Activated CD8-positive, alpha-beta memory T cell treated with anti-CD3 and anti-CD28 coated beads for 36 hours (primary cell): Measurements from ENCODE around the gene ACVR1. TPM values are rescaled to one million over a fixed set of nuclear protein-coding genes. Genes with fewer than 3 reads are reported as not detected.

ENCODE experiments used
- CTCF ChIA-PET: fragments of 350-600 bp; sonication (Branson Sonifier 250); formaldehyde crosslinking; loops from one replicate; lab custom pipeline; 2021; ENCODE audit warnings: antibody characterized with exemption; lab: Charles Lee
- POLR2A ChIA-PET: fragments of 350-600 bp; sonication (Branson Sonifier 250); formaldehyde crosslinking; loops from one replicate; lab custom pipeline; 2021; ENCODE audit warnings: antibody characterized with exemption; lab: Charles Lee
- total RNA-seq, 2 experiments: library from RNA; stranded (reverse); gene quantifications; one replicate each; pipeline ENCODE4 v1.2.3, GENCODE V29; 2021

The ACVR1 gene
- total RNA-seq, 2 experiments from 2014 or later: 12.7 to 13.8 TPM

DNA sequence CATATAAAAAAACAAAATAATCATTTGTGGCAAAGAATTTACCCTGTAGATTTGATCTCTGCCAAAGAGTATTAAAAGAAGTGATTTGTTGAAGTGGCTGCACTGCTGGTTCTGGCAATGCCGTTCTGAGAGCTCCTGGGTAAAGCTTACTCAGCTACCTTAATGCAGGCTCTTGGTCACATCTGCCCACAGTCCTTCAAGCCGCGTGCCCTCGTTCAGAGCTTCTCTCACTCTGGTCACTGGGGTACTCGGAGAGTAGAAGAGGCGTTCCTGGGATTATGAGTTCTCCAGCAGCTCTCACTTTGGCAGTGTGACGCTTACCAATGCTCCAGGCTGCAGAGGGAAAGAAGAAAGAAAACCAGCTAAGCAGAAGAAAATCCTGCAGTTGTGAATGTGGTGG lies 57.9 kb downstream of the ACVR1 start:
- CTCF ChIA-PET: interaction anchor here (0.7 kb wide), 2 partner anchors 304 to 387 kb away, joined by 3 read pairs; no protein-coding TSS in a partner anchor
- POLR2A ChIA-PET: interaction anchor here (0.7 kb wide), 1 partner anchor 1787 kb away, joined by 5 read pairs; no protein-coding TSS in a partner anchor

DNA sequence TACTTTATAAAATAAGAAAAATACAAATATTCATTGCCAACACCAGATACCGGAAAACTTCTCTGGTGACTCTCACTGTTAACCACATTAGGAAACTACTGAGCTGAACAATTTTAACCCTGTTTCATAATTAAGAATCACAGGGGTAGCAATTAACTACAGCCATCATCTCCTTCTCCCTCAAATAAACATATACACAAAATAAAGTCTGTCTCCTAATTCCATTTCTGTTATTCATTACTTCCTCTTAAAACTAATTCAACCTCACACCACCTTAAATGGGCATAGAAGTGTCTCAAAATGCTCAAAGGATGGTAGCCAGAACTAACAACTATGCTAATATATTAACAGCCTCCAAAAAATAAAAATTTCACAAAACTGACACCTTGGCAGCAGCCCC lies 60.7 kb downstream of the ACVR1 start:
- CTCF ChIA-PET: no interaction called here

DNA sequence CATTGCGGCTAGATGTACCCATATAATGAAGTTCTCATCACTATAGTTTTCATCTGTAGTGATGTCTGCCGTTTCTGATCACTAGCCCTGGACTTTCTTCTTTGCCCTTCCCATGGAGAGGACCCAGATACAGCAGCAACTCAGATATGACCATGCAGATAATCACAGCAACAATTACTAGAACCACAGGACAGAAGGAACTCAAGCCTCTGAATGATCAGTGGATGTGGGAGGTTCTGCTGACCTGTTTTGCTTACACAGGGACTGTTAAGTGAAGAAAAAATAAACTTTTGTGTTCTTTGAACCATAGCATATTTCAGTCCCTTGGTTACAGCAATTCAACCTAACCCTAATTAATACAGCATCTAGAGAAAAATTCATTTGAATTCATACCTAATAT lies 62.7 kb downstream of the ACVR1 start:
- POLR2A ChIA-PET: no interaction called here
- CTCF ChIA-PET: no interaction called here

More for the DNA sequence above, 60.7 kb downstream of the ACVR1 start:
- POLR2A ChIA-PET: no interaction called here

DNA sequence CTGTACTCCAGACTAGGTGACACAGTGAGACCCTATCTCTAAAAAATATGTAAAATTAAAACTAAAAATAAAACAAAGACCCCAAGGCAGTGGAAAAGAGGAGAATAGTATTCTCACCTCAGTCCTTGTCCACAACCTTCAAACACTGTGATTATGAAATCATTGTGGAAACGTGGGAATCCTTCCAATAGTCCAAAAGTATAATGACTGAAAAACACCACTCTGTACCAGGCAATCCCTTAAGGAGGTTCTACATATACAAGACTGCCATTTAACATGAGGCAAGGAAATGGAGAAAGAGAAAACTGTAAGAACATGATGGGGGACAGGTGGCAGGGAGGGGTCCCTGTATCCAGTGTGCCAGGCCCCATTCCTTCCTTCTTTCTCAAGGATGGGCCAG lies 66.1 kb downstream of the ACVR1 start:
- CTCF ChIA-PET: no interaction called here
- POLR2A ChIA-PET: no interaction called here

DNA sequence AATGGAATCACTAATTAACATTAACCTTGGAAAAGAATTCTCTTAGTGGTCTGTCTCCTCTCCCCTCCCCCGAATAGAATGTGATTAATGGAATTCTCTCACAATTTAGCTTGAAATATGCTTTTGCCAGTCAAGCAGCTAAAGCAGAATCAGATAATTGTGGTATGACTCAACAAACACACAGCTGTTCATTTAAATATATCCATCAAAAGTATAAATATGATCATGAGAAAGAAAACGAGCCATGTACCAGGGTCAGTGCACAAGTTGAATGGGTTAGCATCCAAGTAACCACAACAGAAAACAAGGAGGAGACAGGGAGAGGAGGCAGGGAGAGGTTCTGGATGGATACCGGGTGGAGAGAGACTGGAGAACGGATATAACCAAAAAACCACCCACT lies 66.9 kb downstream of the ACVR1 start:
- ChIA-PET POLR2A (no interaction called here), CTCF (no interaction called here)

DNA sequence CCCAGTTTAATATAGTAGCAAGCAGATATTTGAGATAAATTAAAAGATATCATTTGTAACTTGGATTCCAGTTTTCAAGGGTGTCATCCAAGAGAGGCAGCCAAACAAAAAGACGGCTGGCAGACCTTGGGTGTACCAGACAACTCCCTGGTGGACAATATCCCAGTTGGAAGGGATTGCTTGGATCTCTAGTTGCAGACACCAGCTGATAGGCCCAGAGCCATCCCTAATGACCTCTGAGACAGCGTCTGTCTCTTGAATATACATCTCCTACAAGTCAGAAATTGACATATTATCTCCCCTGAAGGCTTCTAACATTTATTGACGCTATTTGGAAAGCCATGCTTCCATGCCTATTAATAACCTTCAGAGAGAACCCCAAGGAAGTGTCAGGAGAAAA lies 67.7 kb downstream of the ACVR1 start:
- CTCF ChIA-PET: no interaction called here
- POLR2A ChIA-PET: no interaction called here

DNA sequence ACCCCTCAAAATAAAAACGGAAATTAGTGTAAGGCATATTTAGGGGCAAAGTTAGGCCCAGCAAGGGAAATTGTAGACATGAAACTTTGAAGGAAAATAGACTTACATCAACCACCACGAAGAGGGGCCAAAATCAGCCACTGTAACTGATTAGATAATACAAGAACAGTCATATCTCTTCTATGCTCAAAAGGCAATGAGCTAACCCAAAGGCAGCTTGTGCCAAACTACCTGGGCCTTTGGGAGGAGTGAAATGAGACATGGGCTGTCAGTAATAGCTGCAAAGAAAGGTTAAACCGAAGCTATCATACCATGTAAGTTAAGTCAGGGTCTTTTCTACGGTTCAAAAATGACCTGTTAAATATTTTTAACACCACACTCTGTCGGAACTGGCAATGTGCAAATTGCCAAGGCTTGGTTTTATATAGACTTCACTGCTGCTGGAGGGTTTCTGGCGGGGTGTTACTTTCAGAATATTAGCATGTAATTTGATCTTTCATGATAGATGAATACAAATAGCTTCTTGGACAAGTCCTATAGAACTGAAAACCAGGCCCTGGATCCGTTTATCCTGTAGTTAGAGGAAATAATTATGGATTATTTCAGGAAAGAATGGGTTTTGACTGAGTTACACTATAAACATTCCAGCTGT lies 69.6 kb downstream of the ACVR1 start:
- ChIA-PET CTCF (no interaction called here), POLR2A (no interaction called here)

DNA sequence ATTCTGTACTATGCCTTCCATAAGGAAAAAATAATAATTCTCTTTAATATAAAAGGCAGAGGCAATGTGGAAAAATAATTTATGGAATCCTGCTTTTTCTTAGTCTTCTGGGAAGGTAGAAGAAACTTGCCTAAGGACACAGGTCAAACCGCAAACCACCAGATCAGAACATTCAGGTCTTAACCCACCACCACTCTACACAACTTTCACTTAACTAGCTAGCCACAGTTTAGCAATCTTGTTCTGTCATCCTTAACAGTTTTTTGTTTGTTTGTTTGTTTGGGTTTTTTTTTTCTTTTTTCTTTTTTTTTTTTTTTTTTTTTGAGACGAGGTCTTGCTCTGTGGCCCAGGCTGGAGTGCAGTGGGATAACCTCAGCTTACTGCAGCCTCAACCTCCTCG lies 70.6 kb downstream of the ACVR1 start:
- ChIA-PET CTCF (no interaction called here), POLR2A (no interaction called here)

DNA sequence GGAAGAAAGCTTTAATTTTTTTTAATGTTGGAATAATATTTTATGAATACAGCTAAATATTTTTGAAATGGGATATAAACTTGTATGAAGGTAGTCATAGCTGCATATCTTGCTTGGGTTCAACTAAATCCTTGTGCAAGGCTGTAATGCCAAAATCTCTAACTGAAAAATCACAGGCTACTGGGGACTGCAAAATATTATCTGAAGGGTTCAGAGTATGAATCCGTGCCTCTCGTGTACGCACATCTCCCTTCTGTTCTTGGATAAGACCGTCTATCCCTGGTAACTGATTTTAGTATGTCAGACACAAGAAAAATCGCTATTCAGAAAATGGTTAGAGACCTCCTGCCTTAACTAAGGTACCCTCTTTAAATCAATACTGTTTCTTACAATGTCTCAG lies 71.8 kb downstream of the ACVR1 start:
- CTCF ChIA-PET: no interaction called here
- POLR2A ChIA-PET: no interaction called here

DNA sequence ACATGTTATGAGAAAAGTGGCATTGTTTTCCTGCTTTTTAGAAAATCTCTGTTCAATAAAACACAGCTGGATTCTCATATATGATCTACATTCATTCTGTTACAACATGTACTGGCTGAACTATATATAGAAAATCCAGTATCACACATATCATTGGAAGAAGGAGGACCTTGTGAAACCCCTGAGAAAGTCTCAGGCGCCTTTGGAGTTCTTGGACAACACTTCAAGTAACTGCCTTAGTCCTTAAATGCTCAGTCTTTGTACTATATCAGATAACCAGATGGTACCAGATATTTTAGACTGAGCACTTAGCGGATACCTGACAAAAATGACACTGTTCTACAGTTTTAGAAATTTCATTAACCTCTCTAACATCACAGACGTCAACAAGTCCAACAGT lies 72.2 kb downstream of the ACVR1 start:
- CTCF ChIA-PET: no interaction called here
- POLR2A ChIA-PET: no interaction called here

DNA sequence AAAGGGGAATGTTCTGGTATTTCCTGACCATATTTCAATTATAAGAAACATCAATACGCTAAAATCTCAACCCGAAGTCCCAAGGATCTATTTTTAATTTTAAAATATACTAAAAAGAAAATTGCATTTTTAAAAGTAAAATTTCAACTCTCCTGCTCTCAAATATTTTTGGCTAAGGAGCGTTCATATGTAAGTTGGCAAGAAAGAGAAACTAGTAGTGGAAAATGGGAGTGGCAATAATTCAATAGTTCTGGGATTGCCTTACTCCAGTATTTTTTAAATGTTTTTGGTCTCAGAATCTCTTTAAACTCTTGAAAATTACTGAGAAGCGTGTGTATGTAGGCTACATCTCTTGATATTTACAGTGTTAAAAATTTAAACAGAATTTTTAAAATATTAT lies 72.7 kb downstream of the ACVR1 start:
- ChIA-PET POLR2A (no interaction called here), CTCF (no interaction called here)

DNA sequence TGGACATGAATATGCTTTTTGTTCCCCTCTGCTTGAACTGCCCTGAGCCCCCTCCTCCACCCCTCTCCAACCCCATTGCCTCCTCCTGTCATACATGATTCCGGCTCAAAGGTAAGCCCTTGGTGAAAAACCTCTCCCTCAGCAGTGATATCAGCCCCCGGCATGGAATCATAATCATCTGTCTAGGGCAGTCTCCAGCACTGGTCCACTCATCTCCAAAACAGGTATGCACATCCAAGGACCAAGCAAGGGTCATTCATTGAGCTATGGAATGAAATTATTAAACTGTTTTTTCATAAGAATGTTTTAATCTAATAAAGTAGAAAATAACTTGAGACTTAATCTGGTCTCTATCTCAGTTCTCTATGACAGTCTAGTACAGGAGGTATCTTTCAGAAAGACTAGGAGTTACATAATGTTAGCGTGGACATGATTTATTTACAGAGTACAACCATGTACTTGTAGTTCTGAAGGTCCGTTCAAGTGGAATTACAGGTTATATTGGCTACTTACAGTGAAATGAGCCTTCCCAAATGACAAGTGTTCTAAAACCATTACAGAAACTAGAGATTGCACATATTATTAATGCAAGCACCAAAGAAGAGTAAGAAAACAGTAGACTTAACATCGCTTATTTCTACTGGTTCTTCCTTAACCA lies 75.2 kb downstream of the ACVR1 start:
- POLR2A ChIA-PET: no interaction called here
- CTCF ChIA-PET: no interaction called here

DNA sequence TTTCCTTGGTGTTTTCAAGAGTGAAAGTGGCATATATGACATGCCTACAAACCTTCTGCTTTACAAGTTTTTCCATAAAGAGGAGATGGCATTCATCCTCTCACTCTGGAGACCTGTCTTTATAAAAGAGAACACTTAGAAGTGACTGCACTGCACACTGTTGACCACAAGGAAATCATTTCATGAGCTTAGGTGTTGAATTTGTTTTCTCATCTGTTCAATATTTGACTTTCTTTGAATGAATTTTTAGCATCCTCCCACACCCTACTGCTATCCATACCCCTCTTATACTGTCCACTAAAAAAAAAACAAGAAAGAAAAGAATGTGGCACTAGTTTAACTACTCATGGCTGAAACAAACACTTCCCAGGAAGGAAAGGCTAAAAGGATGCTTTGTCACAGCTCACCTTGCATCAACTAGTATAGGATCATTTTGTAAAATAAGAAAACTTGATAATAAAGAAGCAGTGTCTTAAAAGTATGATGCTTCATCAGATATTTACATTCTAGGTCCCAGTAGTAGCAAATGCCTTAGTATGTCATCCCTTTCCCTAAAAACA lies 83.0 kb downstream of the ACVR1 start:
- POLR2A ChIA-PET: no interaction called here

DNA sequence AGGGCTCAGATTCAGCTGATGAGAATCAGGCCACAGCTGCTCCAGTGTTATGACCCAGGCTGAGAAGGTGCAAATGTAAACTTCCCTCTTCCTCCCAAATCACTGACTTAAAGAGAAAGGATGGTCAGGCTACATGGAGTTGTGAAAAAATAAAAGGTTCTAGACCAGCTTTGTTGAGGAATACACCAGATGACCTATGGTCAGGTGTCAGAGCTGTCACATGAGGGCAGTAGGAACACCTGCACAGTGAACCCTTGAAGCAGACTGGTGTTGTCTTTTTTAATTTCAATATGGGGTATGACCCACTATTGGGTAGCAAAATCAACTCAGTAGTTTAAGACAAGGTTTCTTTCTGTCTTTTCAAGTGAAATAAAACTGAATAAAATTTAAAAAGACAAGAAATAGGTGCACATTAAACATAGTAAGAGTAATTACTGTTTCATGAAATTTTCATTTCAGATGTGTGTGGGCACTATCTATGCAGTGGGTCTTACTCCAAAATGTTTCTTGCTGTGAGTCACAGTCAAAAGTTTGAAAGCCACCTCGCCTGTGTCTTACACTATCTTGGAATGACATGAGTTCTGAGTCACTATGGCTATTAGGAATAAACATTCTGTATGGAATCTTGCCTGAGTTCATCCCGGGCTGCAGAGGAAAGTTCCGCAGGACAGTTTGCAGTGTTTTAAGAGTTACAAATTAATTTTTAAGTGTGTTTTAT lies 83.6 kb downstream of the ACVR1 start:
- CTCF ChIA-PET: no interaction called here
- POLR2A ChIA-PET: no interaction called here

More for the DNA sequence above, 83.0 kb downstream of the ACVR1 start:
- CTCF ChIA-PET: no interaction called here

DNA sequence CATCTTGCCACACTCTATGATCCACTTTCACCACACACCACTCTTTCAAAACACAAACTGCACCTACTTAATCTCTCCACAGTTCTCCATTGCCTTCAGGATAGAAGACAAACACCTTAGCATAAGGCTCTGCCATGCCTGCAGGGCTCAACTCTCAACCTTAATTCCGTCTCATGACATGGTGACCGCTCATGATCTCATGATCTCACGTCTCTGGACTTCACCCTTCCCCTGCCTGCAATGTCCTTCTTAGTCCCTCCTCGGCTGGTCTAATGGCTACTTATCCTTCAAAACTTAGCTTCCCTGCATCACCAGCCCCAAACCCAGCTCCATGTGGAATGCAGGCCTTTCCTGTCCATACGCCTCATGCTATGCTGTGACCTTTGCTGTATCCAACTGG lies 85.3 kb downstream of the ACVR1 start:
- POLR2A ChIA-PET: no interaction called here
- CTCF ChIA-PET: no interaction called here

DNA sequence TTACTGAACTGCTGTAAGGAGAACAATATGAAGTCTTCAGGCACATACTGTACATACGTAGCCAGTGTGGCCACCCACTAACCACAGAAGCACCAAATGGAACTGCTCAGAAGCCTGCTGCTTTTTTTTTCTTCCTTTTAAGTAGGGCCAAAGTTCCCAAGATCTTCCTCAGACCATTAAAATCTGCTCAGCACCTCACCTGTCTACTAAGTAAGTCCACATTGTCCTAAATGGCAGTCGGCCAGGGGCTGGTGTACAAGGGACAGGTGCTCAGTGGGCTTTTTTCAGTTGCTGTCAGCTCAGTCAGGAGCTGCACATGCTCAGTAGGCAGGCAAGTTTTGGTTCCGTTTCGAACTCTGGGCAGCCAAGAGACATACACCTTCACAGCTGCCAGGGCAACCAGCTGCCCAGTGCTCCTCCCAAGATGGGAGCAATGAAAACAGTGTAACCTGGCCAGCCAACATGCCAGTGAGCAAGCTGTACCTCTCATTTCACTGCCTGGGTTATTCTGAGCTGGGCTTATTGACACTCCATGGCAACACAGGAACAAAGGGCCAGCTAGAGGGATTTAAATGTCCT lies 86.1 kb downstream of the ACVR1 start:
- POLR2A ChIA-PET: no interaction called here
- CTCF ChIA-PET: interaction anchor here (1.0 kb wide), 1 partner anchor 162 kb away, joined by 3 read pairs; no protein-coding TSS in a partner anchor

DNA sequence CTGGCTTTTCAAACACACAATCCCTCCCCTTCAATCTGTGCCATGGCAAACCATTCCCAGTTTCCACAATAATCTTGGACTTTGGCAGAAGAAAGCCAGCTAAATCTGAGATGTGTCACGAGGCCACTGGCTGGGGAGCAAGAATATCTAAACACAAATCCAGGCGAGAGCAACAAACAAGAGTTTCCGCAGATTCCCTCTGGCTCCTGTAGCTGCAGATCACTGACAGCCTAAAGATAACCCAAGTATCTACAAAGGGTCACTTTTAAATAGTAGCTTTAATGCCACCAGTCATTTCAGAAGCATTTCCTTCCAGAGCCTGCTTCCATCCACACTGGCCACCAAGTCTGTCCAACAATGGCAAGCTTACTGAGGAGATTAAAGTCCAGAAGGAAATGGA lies 86.9 kb downstream of the ACVR1 start:
- POLR2A ChIA-PET: no interaction called here
- CTCF ChIA-PET: interaction anchor here (1.0 kb wide), 1 partner anchor 161 kb away, joined by 3 read pairs; no protein-coding TSS in a partner anchor

DNA sequence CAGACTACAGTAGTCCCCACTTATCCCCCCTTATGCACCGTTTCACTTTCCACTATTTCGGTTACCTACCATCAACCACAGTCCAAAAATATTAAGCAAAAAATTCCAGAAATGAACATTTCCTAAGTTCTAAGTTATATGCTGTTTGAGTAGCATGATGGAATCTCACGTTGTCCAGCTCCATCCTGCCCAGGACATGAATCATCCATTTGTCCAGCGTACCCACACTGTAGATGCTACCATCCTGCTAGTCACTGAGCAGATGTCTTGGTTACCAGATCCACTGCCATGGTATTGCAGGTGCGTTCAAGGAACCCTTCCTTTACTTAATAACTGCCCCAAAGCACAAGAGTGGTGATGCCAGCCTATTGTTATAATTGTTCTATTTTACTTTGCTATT lies 87.9 kb downstream of the ACVR1 start:
- ChIA-PET POLR2A (no interaction called here), CTCF (interaction anchor here (1.3 kb wide), 1 partner anchor 10 kb away, joined by 3 read pairs; no protein-coding TSS in a partner anchor)

DNA sequence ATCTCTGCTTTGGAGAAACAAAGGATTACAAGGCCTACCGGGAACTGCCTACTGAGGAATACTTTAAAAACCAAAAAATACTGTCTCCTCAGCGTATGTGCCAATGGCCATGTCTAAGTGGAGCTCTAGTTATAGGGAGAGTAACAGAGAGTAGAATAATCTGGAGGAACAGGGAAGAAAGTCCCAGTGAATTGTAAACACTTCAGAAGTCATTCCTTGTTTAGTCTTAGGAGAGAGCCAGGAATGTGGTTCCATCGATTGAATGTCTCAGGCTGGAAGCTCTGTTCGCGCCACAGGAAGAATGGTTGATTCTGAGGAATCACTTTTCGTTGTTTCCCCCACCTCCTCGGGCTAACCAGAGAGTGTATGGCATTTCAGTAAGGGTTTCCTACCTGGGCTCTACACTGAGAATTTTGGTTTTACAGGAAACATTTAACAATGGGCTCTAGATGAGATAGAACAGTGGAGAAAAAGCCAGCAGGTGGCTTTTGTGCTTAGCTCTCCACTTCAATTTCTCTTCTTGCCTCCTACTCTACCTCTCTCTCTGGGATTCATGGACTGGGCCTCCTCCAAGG lies 88.7 kb downstream of the ACVR1 start:
- CTCF ChIA-PET: interaction anchor here (0.6 to 1.3 kb wide), 2 partner anchors 9 to 103 kb away, joined by 3 read pairs; no protein-coding TSS in a partner anchor
- POLR2A ChIA-PET: no interaction called here
